Activated naive CD4-positive, alpha-beta T cell treated with anti-CD3 and anti-CD28 coated beads, Interleukin-2, amount 50 U/mL, for 72 hours (primary cell): Measurements from ENCODE around the gene CBLB. TPM values are rescaled to one million over a fixed set of nuclear protein-coding genes. Genes with fewer than 3 reads are reported as not detected.

Source experiments
- ATAC-seq, 2 donors: fragments of 150-1000 bp; cut with Tn5 transposase; 2 replicates each; pipeline ENCODE4 v1.10.0; 2021; ENCODE audit warnings: mild to moderate bottlenecking in 2 of 2, moderate library complexity in 2 of 2
- DNase-seq, 2 donors: peaks; one replicate each; pipeline ENCODE4 v3.0.0; 2021 to 2022; ENCODE audit warnings: low spot score in 2 of 2
- H3K27ac Mint-ChIP-seq, 2 donors: one replicate each; pipeline ENCODE4 v1.8.0; 2022; ENCODE audit warnings: mild to moderate bottlenecking in 2 of 2, mixed read lengths in 2 of 2
- H3K36me3 Mint-ChIP-seq, 2 donors: one replicate each; pipeline ENCODE4 v1.8.0; 2022; ENCODE audit warnings: mixed read lengths in 2 of 2
- H3K9me3 Mint-ChIP-seq, 2 donors: one replicate each; pipeline ENCODE4 v1.8.0; 2022; ENCODE audit warnings: mixed read lengths in 2 of 2
- total RNA-seq, 2 donors: library from RNA; stranded (reverse); gene quantifications; one replicate each; pipeline ENCODE4 v1.2.3, GENCODE V29; 2022

CBLB gene
- total RNA-seq, 2 donors from 2014 or later: 81.3 to 107 TPM

DNA sequence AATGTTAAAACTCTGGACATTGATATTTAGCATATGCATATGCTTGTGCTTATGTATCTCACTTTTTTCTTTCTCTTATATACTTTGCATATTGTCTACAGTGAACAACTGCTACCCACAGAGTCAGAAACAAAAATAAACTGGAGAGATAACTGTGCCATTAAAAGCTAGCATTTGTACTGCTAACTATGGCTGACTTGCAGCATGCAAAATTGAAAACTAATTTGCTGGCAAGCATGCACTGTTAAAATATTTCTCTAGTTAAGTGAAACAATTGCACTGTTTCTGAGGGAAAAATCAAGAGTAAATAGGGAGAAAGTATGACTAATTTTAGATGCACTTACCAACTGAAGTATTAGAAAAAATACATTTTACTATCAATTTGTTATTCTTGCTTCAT is 177.8 kb downstream of the CBLB start:
- DNase-seq: no peak
- peaks cover 30 to 37% of the 10 kb centered on the region in 2 donors for H3K36me3 Mint-ChIP-seq

DNA sequence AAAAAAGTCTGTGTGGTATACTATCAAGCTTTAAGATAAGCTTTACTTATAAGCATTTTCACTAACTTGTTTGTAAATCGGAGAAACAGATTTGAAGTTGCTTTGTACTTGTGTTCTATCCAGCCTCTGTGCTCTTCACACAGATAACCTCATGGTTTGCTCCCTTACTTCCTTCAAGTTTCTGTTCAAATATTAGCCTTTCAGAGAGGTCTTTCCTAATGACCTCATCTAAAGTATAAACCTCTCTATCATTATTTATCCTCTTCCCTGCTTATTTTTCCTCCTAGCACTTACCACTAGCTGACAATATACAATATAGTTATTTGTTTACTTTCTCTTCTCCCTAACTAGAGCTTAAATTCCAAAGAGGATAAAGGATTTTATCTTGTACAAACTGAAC is 180.0 kb downstream of the CBLB start:
- H3K27ac Mint-ChIP-seq: no peak overlapping the region
- DNase-seq (no peak), ATAC-seq (no peak)
- peaks cover 25 to 45% of the 10 kb centered on the region in 2 donors for H3K36me3 Mint-ChIP-seq
- peaks cover 0 to 5% of the 10 kb centered on the region in 2 donors for H3K9me3 Mint-ChIP-seq

More for the DNA sequence above, 177.8 kb downstream of the CBLB start:
- Mint-ChIP-seq H3K9me3 (peaks cover 0 to 5% of the 10 kb centered on the region in 2 donors), H3K27ac (no peak overlapping the region)
- no peak for ATAC-seq

DNA sequence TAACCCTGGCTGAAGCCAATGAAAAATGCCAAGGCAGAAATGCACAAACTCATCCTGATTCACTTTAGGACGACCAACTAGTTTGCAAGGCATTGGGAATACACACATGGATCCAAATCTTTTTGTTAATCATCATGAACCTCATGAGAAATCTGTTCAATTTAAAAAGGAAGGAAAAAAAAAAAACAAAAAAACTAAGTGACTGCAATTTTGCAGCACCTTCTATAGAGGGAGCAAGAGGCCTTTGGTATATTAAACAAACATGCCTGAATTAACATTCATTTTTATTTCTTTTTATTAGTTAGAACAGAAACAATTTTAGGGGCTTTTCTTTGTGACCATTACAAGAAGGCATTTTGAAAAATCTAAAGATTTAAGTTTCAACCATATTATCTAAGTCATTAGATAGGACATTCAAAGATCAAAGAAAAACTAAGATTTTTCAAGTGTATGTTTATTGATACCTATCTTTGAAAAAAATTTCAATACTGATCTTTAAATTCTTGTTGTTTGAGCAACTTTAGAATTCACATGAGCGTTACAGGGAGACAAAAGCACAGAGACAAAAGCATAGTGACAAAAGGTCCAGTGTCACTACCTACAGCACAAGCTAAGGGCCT is 182.4 kb downstream of the CBLB start:
- Mint-ChIP-seq H3K27ac (peak overlapping the region in 1 of 2 donors; percentile 46), H3K36me3 (peaks cover 10 to 40% of the 10 kb centered on the region in 2 donors), H3K9me3 (no peaks in the 10 kb centered on the region)
- DNase-seq (no peak), ATAC-seq (no peak)

GRCh38 chr3:105679951-105680350 is 188.9 kb downstream of the CBLB start:
- DNase-seq (no peak), ATAC-seq (no peak)
- Mint-ChIP-seq H3K36me3 (peaks cover 21 to 74% of the 10 kb centered on the region in 2 donors), H3K9me3 (no peaks in the 10 kb centered on the region), H3K27ac (no peak overlapping the region)

- H3K27ac Mint-ChIP-seq: no peak overlapping the region
- no peaks in the 10 kb centered on the region for H3K9me3 Mint-ChIP-seq
- no peak for DNase-seq
- peaks cover 37 to 76% of the 10 kb centered on the region in 2 donors for H3K36me3 Mint-ChIP-seq
- ATAC-seq: no peak
These were observed 190.8 kb downstream of the CBLB start for GRCh38 chr3:105678017-105678416.

DNA sequence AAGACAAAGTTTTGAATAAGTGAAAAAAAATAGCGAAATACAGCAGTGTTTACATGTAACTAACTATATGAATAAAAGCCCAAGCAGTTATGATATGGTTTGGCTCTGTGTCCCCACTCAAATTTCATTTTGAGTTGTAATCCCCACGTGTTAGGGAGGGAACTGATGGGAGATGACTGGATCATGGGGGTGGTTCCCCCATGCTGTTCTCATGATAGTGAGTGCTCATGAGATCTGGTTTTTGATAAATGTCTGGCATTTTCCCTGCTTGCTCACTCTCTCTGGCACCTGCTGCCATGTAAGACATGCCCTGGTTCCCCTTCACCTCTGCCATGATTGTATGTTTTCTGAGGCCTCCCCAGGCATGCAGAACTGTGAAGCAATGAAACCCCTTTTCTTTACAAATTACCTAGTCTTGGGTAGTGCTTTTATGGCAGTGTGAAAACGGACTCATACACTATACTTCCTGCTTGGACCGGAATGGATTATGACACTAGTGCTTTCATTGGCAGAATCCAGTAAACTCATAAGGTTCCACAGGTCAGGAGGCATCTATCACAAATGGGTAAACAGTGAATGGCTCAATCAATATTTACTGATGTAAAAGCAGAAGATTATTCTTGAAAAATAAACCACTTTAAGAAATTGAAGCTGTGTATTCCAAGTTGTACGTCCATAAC is 192.1 kb downstream of the CBLB start:
- Mint-ChIP-seq H3K36me3 (peaks cover 31 to 76% of the 10 kb centered on the region in 2 donors), H3K27ac (peak overlapping the region; percentile 78 to 93), H3K9me3 (no peaks in the 10 kb centered on the region)
- DNase-seq (peak; percentile 32 to 68), ATAC-seq (peak; percentile 94)

GRCh38 chr3:105674437-105675065 is 194.3 kb downstream of the CBLB start:
- no peak overlapping the region for H3K27ac Mint-ChIP-seq
- ATAC-seq (no peak), DNase-seq (no peak)
- no peaks in the 10 kb centered on the region for H3K9me3 Mint-ChIP-seq
- peaks cover 31 to 64% of the 10 kb centered on the region in 2 donors for H3K36me3 Mint-ChIP-seq

DNA sequence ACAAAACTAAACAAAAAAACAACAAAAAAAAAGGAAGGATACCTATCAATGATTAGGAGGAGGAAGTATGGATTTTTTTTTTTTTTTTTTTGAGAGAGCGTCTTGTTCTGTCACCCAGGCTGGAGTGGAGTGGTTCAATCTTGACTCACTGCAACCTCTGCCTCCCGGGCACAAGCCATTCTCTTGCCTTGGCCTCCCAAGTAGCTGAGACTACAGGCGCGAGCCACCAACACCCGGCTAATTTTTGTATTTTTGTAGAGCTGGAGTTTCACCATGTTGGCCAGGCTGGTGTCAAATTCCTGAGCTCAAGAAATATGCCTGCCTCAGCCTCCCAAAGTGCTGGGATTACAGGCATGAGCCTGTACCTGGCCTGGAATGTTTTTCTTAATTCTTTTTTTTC is 195.8 kb downstream of the CBLB start:
- no peak for ATAC-seq
- Mint-ChIP-seq H3K27ac (no peak overlapping the region), H3K9me3 (no peaks in the 10 kb centered on the region), H3K36me3 (peaks cover 31 to 62% of the 10 kb centered on the region in 2 donors)
- no peak for DNase-seq

DNA sequence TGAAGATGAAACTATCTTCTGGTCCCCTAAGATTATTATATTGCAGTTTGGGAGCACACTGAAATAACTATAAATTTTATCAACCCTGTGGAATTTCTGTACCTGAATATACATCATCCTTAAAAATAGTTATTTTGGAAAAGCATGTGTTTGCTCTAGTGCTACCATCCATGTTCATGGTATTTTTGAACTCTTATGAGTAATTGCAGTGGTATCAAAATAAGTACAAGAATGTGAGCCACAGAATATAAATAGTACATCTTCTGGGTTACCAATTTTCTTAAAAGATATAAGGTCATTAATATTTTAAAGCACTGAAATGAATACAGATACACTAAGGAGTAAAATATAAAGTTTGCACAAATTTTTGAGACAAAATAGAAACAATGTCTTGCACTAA is 206.5 kb downstream of the CBLB start:
- no peak for ATAC-seq
- no peak for DNase-seq
- no peaks in the 10 kb centered on the region for H3K9me3 Mint-ChIP-seq
- no peak overlapping the region for H3K27ac Mint-ChIP-seq
- peaks cover 22 to 36% of the 10 kb centered on the region in 2 donors for H3K36me3 Mint-ChIP-seq

GRCh38 chr3:105661461-105661860 is 207.4 kb downstream of the CBLB start:
- no peak for ATAC-seq
- H3K27ac Mint-ChIP-seq: no peak overlapping the region
- no peak for DNase-seq
- H3K9me3 Mint-ChIP-seq: no peaks in the 10 kb centered on the region
- peaks cover 22 to 36% of the 10 kb centered on the region in 2 donors for H3K36me3 Mint-ChIP-seq

GRCh38 chr3:105656651-105657504 is 211.9 kb downstream of the CBLB start:
- DNase-seq: no peak
- ATAC-seq: no peak
- Mint-ChIP-seq H3K9me3 (no peaks in the 10 kb centered on the region), H3K36me3 (peaks cover 17 to 29% of the 10 kb centered on the region in 2 donors), H3K27ac (no peak overlapping the region)

DNA sequence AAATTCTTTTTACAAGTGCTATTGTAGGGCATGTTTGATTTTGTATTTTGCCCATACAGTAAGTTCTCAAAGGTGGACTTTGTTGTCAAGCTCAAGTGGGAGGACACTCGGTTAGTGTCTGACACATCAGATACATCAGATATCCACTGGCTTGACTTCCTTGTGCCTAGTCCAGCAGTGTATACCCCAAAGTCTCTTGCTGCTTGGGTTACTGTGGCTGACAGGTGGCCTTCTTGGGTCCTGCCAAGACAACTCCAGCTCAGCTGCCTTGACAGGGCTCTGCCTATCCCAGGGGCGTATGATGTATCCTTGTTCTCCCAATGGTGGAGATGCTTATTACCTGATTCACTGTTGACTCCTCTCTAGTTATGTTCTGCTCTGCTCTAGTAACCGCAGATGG is 214.9 kb downstream of the CBLB start:
- ATAC-seq (peak in 1 of 2 donors; percentile 14), DNase-seq (no peak)
- Mint-ChIP-seq H3K27ac (no peak overlapping the region), H3K9me3 (no peaks in the 10 kb centered on the region), H3K36me3 (peaks cover 9 to 16% of the 10 kb centered on the region in 2 donors)

DNA sequence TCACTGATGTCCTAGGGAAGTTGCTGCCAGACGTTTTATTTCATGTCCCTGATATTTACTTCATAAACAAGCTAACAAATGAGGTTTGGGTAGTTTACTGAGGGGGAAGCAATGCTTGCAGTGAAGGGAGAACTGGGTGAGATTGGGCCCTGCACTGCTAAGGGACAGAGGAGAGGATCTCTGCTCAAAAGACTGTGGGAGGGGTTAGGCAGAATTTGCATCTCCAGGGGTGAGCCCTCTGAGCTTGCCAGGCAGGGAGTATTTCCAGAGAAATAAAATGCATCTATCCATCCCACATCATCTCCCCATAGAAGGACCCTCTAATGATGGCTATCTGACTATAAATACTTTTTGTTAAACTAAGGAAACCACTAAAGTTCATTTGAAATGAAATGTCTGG is 215.6 kb downstream of the CBLB start:
- peaks cover 2 to 9% of the 10 kb centered on the region in 2 donors for H3K36me3 Mint-ChIP-seq
- DNase-seq (no peak), ATAC-seq (no peak)
- H3K9me3 Mint-ChIP-seq: no peaks in the 10 kb centered on the region
- H3K27ac Mint-ChIP-seq: no peak overlapping the region

DNA sequence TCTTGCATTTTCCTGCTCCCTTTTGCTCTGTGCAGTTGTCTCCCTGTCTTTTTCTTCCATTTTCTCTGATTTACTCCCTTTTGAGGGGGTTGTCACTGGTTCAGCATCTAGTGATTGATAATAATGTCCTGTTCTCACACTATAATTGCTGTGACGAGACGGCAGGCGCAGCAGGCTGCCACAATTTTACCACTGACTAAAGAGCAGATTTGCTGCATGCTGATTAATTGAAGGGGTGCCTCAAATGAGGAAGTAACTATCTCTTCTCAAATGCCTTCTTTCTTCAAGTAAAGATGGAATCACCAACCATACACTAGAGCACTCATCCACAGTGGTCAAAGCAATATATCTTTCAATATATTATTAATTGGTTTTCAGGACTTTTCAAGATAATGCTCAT is 219.3 kb downstream of the CBLB start:
- DNase-seq (no peak), ATAC-seq (no peak)
- H3K27ac Mint-ChIP-seq: no peak overlapping the region
- no peaks in the 10 kb centered on the region for H3K9me3 Mint-ChIP-seq
- no peaks in the 10 kb centered on the region for H3K36me3 Mint-ChIP-seq

GRCh38 chr3:105647047-105647446 is 221.8 kb downstream of the CBLB start:
- Mint-ChIP-seq H3K36me3 (no peaks in the 10 kb centered on the region), H3K9me3 (no peaks in the 10 kb centered on the region), H3K27ac (no peak overlapping the region)
- peak in 1 of 2 donors; percentile 47 for ATAC-seq
- no peak for DNase-seq

DNA sequence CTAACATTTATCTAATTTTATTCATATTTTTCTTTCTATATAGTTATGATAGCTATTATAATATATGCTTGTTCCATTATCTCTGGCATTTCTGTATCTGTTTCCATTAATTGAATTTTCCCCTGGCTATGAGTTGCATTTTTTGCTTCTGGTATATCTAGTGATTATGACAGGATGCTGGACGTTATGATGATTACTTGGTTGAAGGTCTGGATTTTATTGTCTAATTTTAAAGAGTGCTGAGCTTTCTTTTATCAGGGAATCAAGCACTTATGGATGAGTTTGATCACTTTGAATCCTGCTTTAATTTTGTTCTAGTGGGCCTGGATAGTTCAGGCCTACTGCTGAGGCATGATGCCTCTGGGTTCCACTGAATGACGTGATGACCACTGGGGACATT is 229.7 kb downstream of the CBLB start:
- ATAC-seq (no peak), DNase-seq (no peak)
- H3K36me3 Mint-ChIP-seq: no peaks in the 10 kb centered on the region
- peaks cover 0 to 5% of the 10 kb centered on the region in 2 donors for H3K9me3 Mint-ChIP-seq
- H3K27ac Mint-ChIP-seq: no peak overlapping the region

GRCh38 chr3:105634708-105635107 is 234.1 kb downstream of the CBLB start:
- Mint-ChIP-seq H3K36me3 (no peaks in the 10 kb centered on the region), H3K9me3 (no peaks in the 10 kb centered on the region), H3K27ac (no peak overlapping the region)
- ATAC-seq (no peak), DNase-seq (no peak)
